Adrenal gland (tissue), 5 donors: Measurements from ENCODE around the gene GSK3A.

Experiments used
- POLR2A ChIP-seq, 2 donors: fragments of 450-650 bp; IDR thresholded peaks; one replicate each; pipeline ENCODE4 v1.6.1; 2017; ENCODE audit warnings: antibody characterized with exemption in 2 of 2, mild to moderate bottlenecking in 2 of 2, moderate library complexity in 1 of 2
- TF ChIP-seq, protein P1 (sequence below), 6 experiments: fragments of 450-650 bp in 4 of 6; fragments of 200-600 bp in 2 of 6; sonication (generic) in 1 of 6; IDR thresholded peaks; 1 replicate in 5 of 6; 2 replicates in 1 of 6; pipeline versions ENCODE4 v1.5.1 to v1.8.0; 2016 to 2021; ENCODE audit warnings: antibody characterized with exemption in 6 of 6, mild to moderate bottlenecking in 2 of 6, moderate library complexity in 1 of 6
- donor health status: DM: no; HTN: no; CAD: no.

DNA sequence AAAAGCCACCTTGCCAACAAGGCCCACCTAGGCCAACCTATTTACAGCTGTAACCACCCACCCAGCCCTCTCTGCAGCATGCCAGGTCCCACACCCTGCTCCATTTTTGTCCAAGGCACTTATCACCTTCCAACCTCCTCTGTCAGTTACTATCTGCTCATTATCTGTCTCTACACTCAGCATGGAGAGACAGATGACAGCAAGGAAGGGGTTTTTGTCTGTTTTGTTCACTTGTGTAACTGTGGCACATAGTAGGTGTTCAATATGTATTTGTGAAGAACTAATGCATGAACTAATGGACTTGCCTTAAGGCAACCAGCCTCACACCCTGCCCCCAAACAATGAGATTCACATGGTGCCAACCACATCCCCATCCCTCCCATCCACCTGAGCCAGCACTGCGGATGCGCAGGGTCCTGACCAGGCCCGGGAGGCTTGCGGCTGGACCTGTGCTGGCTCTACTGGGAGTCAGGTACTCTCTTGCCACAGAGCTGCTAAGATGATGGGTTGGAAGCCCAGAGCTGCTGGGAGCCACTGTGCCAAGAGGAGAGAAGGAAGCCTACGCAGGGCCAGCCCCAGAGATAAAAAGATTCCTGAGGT is 42.2 kb downstream of the GSK3A start:
- TF ChIP-seq, protein P1, sequence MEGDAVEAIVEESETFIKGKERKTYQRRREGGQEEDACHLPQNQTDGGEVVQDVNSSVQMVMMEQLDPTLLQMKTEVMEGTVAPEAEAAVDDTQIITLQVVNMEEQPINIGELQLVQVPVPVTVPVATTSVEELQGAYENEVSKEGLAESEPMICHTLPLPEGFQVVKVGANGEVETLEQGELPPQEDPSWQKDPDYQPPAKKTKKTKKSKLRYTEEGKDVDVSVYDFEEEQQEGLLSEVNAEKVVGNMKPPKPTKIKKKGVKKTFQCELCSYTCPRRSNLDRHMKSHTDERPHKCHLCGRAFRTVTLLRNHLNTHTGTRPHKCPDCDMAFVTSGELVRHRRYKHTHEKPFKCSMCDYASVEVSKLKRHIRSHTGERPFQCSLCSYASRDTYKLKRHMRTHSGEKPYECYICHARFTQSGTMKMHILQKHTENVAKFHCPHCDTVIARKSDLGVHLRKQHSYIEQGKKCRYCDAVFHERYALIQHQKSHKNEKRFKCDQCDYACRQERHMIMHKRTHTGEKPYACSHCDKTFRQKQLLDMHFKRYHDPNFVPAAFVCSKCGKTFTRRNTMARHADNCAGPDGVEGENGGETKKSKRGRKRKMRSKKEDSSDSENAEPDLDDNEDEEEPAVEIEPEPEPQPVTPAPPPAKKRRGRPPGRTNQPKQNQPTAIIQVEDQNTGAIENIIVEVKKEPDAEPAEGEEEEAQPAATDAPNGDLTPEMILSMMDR (IDR thresholded peaks at IDR 0.05) = no peak
- no peak for TF ChIP-seq POLR2A (IDR thresholded peaks at IDR 0.05)
